ENCODE measurements around the gene VIPR2. TPM values are rescaled to one million over a fixed set of nuclear protein-coding genes. Genes with fewer than 3 reads are reported as not detected.
"Not testable (repeated sequence)": the region's sequence is repeated elsewhere in the genome, so short reads cannot be mapped to it uniquely, and the experiment has no call there.

The VIPR2 gene
- total and polyA plus RNA-seq, 3 donors from 2014 or later, result 2.5 to 5.3 (median 4.9) TPM

DNA sequence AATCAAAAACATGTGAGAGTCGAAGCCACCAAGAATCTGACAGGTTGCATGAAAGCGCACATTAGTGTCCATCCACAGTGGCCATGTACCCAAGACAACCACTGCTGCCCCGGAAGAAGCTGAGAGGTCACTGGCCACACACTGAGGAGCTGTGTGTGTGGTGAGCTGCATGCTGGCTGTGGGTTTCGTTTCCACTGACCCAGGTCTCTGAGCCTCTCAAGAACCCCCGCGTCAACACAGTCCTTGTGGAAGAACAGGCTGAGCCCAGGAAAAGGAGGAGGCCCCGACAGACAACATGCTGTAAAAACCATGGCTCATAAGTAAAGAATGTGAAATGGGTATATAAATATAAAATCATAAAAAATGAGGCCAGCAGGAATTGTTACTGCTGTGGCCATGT is 8.2 kb downstream of the VIPR2 start:
- H3K4me3 ChIP-seq, result no peak overlapping the region
- 74 to 79% methylated on average over 7 of the region's 7 CpGs for WGBS, 2 donors
- intact Hi-C loops (cut with DNase I; ENCODE audit: low total_unique reads), result no loop called here
- no peaks in the 10 kb centered on the region for H3K4me1 ChIP-seq
- no peaks in the 10 kb centered on the region for H3K27me3 ChIP-seq
- no peaks in the 10 kb centered on the region for H3K9me3 ChIP-seq
- H3K36me3 ChIP-seq (ENCODE audit: low read depth, missing control alignments), result no peaks in the 10 kb centered on the region
- TF ChIP-seq POLR2A (IDR thresholded peaks at IDR 0.05), result no peak
- TF ChIP-seq, protein P1, sequence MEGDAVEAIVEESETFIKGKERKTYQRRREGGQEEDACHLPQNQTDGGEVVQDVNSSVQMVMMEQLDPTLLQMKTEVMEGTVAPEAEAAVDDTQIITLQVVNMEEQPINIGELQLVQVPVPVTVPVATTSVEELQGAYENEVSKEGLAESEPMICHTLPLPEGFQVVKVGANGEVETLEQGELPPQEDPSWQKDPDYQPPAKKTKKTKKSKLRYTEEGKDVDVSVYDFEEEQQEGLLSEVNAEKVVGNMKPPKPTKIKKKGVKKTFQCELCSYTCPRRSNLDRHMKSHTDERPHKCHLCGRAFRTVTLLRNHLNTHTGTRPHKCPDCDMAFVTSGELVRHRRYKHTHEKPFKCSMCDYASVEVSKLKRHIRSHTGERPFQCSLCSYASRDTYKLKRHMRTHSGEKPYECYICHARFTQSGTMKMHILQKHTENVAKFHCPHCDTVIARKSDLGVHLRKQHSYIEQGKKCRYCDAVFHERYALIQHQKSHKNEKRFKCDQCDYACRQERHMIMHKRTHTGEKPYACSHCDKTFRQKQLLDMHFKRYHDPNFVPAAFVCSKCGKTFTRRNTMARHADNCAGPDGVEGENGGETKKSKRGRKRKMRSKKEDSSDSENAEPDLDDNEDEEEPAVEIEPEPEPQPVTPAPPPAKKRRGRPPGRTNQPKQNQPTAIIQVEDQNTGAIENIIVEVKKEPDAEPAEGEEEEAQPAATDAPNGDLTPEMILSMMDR (IDR thresholded peaks at IDR 0.05), result no peak
- DNase-seq, result no peak
- H3K27ac ChIP-seq, result no peak overlapping the region

- no peak for DNase-seq
- no peak overlapping the region for H3K4me3 ChIP-seq
- no peaks in the 10 kb centered on the region for H3K27me3 ChIP-seq
- H3K4me1 ChIP-seq, result no peaks in the 10 kb centered on the region
- intact Hi-C loops (cut with DNase I; ENCODE audit: low total_unique reads), result no loop called here
- H3K36me3 ChIP-seq (ENCODE audit: low read depth, missing control alignments), result no peaks in the 10 kb centered on the region
- no peak overlapping the region for H3K27ac ChIP-seq
- no peaks in the 10 kb centered on the region for H3K9me3 ChIP-seq
- TF ChIP-seq, protein P1 (IDR thresholded peaks at IDR 0.05), result no peak
- no peak for TF ChIP-seq POLR2A (IDR thresholded peaks at IDR 0.05)
- WGBS, 2 donors, result 91% methylated on average over 8 of the region's 8 CpGs
Observed at GRCh38 chr7:159136013-159136412, 8.7 kb downstream of the VIPR2 start.

DNA sequence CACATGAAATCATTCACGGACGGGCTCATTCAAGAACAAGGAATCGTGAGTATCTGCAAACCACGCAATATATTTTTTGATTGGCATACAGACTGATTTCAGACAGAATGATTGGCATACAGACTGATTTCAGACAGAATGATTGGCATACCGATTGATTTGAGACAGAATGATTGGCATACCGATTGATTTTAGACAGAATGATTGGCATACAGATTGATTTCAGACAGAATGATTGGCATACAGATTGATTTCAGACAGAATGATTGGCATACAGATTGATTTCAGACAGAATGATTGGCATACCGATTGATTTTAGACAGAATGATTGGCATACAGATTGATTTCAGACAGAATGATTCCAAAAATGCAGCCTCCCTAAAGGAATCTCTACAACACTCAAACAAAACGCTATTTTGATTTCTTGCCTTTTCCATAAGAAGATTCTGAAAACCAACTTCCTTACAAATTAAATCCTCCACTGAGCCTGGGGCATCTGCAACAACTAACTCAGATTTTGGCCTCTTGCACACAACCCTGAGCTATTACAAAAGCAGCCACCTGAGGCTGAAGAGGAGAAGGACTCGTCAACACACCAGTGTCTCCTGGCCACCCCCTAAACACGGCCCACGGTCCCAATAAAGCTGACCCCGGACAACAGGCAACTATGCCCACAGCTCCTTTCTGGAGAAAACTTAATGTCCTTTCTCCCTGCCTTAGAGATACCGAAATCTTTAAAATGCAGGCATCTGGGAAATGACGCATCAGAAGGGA is 11.8 kb downstream of the VIPR2 start:
- H3K36me3 ChIP-seq (ENCODE audit: low read depth, missing control alignments); H3K4me3 ChIP-seq; H3K4me1 ChIP-seq; H3K27ac ChIP-seq; H3K27me3 ChIP-seq; intact Hi-C loops (cut with DNase I; ENCODE audit: low total_unique reads); DNase-seq; H3K9me3 ChIP-seq: not testable (repeated sequence)
- WGBS, 2 donors, result 77 to 82% methylated on average over 6 to 14 of the region's 14 CpGs

DNA sequence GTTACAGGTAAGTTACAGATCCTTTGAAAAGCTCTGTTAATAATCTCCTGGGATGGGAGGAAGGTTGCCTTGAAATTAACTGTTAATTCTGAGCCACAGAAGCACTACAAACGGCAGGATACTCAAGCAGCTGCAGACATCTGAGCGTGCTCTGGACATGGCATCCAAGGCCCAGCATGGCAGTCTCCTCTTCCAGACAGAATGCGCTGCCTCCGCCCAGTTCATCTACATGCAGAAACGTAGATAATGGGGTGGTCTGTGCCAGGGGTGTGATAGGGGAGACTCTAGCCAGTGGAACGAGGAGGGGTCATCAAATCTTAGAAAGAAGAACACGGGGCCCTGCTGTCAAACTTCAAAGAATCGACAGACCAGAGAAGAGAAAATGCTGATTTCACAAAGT is 13.8 kb downstream of the VIPR2 start:
- WGBS, 2 donors, result 85 to 87% methylated on average over 8 of the region's 8 CpGs
- DNase-seq, result no peak
- Histone ChIP-seq H3K4me1 (no peaks in the 10 kb centered on the region), H3K9me3 (no peaks in the 10 kb centered on the region), H3K27ac (no peak overlapping the region), H3K27me3 (no peaks in the 10 kb centered on the region), H3K4me3 (no peak overlapping the region), H3K36me3 (ENCODE audit: low read depth, missing control alignments) (no peaks in the 10 kb centered on the region)
- intact Hi-C loops (cut with DNase I; ENCODE audit: low total_unique reads), result no loop called here
- TF ChIP-seq POLR2A (IDR thresholded peaks at IDR 0.05), result no peak
- TF ChIP-seq, protein P1 (IDR thresholded peaks at IDR 0.05), result no peak

DNA sequence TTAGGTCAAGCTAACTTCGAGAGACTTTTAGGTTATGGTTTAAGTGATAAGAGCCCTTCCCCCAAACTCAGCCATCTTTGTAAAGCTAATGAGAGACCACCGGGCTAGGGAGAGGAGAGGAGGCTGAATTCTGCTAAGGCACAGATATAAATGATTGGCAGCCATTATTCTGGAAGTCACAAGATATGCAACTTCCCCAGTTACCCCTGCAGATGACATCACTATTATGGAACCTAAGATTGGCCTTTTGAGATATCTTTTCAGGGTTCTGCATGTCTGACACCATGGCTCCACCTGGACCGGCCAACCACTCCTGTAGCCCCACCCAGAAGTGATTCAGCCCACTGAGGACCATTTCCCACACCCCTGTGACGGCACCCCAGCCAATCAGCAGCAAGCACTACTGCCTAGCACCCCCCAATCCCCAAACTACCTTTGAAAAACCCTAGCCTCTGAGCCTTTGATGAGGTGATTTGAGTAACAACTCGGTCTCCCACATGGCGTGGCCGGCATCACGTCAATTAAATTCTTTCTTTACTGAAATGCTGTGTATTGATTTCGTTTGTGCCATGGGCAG is 14.4 kb downstream of the VIPR2 start:
- no peak for DNase-seq
- Histone ChIP-seq H3K36me3 (ENCODE audit: low read depth, missing control alignments) (no peaks in the 10 kb centered on the region), H3K27me3 (no peaks in the 10 kb centered on the region), H3K9me3 (no peaks in the 10 kb centered on the region), H3K27ac (no peak overlapping the region), H3K4me3 (no peak overlapping the region), H3K4me1 (no peaks in the 10 kb centered on the region)
- WGBS, 2 donors, result 90% methylated on average over 9 of the region's 9 CpGs
- intact Hi-C loops (cut with DNase I; ENCODE audit: low total_unique reads), result no loop called here
- no peak for TF ChIP-seq POLR2A (IDR thresholded peaks at IDR 0.05)
- TF ChIP-seq, protein P1 (IDR thresholded peaks at IDR 0.05), result no peak
